ENCODE results near the gene ARRDC3.
"Not testable (repeated sequence)": the region's sequence is repeated elsewhere in the genome, so short reads cannot be mapped to it uniquely, and the experiment has no call there.

The ARRDC3 gene, protein sequence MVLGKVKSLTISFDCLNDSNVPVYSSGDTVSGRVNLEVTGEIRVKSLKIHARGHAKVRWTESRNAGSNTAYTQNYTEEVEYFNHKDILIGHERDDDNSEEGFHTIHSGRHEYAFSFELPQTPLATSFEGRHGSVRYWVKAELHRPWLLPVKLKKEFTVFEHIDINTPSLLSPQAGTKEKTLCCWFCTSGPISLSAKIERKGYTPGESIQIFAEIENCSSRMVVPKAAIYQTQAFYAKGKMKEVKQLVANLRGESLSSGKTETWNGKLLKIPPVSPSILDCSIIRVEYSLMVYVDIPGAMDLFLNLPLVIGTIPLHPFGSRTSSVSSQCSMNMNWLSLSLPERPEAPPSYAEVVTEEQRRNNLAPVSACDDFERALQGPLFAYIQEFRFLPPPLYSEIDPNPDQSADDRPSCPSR

DNA sequence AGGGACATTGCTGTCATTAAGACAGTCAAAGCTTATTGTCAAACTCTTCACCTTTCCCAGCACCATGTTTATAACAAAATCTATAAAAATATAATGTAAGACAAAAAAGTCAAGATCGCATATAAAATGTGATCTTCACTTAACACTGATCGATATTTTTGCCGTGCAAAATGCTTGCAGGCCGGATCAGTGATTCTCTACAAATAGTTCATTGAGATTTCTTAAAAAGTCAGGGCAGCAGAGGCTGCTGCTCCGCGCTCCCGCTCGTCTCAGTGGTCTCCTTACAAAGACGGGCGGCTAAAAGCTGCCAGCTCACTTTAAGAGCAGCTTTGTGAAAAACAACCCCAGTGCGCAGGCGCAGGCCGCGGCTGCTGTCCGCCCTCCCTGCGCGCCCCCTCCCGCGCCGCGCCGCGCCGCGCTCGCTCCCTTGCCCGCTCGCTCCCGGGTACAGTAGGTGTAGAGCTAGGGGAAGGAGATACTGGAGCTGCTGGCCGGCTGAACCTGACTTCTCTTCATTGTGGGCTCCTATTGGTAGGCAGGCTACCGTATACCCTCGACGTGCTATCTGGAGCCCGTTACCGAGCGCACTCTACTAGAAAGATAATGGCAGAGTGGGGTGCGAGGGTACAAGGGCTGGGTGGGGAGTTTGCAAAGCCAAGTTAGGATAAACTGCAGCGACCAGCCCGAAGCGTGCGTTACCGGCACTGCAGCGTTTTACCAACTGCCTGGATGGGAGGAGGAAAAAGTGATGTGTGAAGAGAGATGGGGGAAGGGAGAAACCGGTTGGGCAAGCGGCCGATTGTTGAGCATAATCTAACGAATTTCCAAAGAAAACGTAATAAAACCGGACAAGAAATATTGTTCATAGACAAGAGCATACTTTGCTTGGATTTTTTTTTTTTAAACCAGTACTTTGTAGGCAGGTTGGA is at the start of gene ARRDC3:
TSS of gene ARRDC3 (minus strand) at position 291 of the 929 bp plus-strand sequence. CDS start at position 66, 225 bp downstream.
- DNase-seq (ENCODE audit: low read depth in 2 of 2), result peak; percentile 94

DNA sequence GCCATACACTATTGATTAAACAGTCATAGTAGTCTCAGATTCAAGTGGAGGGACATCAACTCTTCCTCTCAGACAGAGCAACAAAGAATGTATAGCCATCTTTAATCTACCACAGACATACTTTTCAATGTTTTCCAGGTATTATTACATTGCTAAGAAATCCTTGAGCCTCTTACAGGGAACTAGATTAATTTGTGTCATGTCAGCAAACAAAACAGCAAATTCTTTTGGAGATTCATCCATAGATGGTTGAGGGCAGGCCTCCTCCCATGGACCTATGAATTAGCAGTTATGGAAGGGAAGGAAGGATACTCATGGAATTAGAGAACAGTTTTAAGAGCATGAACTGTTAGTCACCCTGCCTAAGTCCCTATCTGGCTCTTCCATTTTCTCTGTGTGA is 47.8 kb upstream of the ARRDC3 start:
- no peak for DNase-seq (ENCODE audit: low read depth in 2 of 2)

DNA sequence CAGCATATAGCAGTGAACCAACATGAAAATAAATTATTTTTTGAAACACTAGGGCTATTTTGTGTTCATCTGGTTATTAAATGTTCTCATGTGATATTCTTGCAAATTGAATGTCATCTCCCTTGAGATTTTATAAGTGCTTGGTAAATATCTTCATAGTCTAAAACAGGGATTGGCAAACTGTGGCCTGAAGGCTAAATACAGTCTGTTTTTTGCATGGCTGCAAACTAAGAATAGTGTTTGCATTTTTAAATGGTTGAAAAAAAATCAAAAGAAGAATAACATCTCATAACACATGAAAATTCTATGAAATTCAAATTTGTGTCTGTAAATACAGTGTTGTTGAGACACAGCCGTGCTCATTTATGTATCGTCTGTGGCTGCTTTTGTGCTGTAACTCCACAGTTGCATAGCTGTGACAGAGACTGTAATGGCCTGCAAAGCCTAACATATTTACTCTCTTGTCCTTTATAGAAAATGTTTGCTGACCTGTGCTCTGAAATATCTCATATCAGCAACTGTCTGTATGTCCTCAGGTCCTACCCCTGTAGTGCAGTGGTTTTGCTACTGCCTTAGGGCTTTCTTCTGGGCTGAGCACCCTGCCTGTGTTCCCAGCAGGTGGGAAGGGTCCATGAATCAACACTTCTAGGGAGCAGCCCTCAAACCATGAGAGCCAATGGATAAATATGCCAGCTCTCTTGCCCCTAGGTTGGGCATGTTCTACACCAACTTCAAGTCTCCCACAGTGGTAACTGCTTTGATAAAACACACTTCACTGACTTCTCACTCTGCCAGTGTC is 41.7 kb upstream of the ARRDC3 start:
- DNase-seq (ENCODE audit: low read depth in 2 of 2), result no peak

DNA sequence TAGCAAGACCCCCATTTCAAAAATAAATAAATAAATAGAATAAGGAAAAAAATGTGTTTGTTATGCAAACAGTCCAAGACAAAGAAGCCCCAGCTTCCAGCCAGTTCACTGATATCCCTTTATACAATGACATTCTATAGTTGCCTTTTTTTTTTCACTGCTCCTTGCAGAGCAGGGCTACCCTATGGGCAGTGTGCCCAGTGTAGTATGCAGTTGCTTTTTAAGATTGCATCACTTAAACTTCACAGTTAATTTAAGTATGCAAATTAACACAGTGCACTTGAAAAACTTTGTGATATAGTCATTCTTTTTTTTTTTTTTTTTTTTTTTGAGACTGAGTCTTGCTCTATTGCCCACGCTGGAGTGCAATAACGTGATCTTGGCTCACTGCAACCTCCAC is 40.8 kb upstream of the ARRDC3 start:
- DNase-seq (ENCODE audit: low read depth in 2 of 2), result no peak

DNA sequence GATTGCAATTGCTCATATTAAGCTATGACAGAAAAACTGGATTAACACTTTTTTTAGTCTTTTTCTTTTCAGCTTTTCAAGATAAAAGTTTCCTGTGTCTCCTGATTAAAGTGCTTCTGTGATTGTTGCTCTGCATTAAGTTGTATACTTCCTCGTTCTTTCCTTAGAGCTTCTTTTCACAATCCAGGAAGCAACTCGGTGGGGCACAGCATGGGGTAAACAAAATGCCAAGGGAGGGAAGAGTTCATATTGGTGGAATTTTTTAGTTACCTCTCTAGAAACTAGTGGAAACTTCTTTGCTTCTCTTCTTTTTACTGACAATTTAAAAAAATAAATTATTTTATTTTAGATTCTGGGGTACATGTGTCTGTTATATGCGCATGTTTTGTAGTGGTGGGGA is 37.8 kb upstream of the ARRDC3 start:
- DNase-seq (ENCODE audit: low read depth in 2 of 2), result no peak

DNA sequence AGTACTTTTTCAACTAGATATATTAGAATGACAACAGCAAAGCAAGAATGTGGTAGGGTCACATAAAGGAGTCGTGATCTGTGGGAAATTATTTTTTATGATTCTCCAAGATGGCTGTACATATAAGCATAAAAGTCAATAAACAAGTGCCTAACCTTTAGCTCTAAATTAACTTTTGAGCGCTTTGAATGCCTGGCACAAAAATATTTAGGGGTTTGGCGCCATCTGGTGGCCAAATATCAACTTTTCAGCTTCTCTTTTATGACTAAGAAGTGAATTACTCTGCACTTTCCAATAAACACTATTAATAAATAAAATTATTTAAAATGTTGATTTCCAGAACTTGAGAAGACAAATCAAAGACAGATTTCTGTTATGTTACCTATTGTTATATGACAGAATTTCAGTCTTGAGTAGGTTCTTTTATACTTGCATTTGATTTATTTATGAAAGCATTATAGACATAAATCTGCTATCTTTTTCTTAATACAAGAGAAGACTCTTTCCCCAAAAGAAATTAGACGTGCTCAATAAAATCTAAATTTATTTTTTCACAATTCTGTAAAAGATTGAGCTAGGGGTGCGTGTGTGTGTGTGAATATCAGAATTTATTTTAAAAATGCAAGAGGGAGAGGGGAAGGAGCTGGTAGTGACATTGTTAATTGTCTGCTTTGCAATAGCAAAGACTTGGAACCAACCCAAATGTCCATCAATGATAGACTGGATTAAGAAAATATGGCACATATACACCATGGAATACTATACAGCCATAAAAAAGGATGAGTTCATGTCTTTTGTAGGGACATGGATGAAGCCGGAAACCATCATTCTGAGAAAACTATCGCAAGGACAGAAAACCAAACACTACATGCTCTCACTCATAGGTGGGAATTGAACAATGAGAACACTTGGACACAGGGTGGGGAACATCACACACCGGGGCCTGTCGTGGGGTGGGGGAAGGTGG is 36.7 kb upstream of the ARRDC3 start:
- peak; percentile 51 to 72 for DNase-seq (ENCODE audit: low read depth in 2 of 2)

DNA sequence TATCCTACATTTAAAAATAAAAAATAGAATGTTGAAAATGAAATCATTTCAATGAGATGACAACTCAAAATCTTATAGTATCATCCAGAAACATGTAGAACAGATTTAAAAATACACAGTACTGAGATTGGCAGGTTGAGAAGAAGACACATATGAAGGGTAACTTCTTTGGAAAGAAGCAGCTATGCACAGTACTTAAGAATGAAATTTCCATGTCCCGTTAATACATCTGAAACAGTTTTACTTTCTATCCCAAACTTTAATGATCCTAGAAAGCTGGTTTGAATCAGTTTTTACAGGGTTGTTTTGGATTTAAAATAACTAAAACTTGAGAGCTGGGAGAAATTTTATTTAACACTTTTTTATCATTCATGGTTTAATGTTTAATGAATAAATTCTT is 36.0 kb upstream of the ARRDC3 start:
- no peak for DNase-seq (ENCODE audit: low read depth in 2 of 2)

DNA sequence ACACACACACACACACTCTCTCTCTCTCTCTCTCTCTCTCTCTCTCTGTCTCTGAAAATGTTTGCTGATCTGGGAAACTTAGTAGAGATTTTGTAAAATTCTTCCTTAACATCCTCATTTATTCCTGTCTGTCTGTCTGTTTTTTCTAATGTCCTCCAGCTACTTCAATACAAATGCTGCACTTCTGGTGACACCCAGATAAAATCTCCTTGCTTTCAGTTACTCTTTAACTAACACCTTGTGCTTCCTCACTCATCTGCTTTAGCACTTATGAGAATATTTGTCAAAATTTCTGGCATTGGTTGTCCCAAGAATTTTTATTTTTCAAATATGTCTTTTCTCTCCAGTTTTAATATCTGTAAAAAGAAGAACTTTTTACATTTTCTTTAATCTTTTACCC is 35.0 kb upstream of the ARRDC3 start:
- DNase-seq (ENCODE audit: low read depth in 2 of 2), result no peak

DNA sequence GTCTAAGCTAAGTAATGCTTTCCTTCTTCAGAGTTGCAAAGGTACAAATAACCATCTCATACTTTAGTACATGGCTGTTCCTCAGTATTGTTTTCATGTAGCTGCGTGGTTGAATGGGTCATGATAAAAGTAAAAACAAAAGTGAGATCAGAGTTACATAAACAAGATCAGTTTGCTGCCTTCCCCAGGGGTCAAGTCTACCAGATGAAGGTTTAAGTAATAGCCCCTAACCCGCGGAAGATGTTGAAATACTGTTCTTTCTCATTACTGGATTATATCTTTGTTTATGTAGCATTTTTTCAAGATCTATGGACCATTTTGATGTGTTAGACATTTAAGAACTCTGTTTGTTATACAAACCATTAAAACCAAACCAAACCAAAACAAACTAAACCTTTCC is 34.1 kb upstream of the ARRDC3 start:
- DNase-seq (ENCODE audit: low read depth in 2 of 2), result no peak

DNA sequence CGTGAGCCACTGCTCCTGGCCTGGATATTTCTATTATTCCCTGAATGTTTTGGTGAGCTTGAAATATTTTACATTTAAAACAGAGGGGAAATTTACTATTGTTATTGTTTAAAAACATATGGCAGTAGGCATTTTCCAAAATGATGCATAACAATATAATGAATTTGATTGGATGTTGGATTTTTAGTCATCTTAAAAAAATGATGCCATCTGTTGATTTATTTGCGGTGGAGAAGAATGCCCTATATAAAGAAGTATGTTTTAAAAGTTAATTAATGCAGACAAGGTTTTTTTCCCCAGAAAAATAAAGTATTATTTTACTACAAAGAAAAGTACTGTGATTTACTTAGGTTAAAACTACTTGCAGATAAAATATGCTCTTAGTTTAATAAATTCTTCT is 33.4 kb upstream of the ARRDC3 start:
- no peak for DNase-seq (ENCODE audit: low read depth in 2 of 2)

DNA sequence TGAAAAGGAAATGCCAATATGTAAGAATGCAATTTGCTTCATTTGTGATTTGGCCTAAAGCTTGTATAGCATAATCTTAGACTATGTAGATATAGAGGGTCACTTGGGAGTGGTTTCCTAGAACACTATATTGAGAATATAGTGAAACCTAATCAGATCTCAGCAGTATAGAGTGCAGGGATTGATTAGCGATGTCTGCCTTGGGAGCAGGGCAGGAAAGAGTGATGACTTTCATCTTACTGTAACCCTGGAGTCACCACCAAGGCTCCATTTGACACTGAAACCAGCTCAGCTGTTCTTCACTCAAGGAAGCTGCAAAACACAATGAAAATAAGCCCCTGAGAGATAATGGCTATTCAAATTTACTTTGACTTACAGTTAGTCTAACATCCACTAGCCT is 26.2 kb upstream of the ARRDC3 start:
- DNase-seq (ENCODE audit: low read depth in 2 of 2), result no peak

DNA sequence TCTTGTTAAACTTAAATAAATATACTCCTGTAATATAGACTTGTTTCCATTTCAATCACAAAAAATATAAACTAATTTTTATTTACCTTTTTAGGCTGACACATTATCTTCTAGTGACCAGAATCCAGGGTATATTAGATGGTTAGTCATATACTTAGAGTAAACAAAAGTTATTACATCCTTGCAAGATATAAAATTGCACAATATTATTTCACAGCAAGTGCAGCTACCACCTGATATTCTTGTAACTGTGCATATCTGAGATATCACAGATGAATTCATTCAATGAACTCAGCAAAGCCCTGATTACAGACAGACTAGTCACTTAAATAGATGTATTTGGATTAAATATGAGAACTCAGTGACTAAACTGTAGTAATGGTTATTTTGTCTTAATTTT is 25.6 kb upstream of the ARRDC3 start:
- no peak for DNase-seq (ENCODE audit: low read depth in 2 of 2)

DNA sequence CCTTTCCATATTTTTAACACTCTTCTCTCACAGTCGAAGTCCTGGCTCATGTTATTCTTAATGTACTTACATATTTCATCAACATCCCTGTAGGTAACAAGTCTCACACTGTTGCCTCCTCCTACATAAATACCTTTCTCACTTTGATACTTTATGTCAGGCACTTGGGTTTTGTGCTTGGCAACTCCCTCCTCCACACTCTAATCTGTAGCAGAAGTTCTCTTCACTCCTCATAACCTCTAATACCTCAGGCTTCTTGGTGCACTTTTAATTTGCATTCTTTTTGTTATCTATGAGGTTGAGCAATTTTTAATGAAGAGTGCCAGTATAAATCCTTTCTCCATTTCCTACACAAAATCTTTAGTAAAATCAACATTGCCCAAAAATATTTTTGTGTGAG is 24.1 kb upstream of the ARRDC3 start:
- DNase-seq (ENCODE audit: low read depth in 2 of 2), result no peak

DNA sequence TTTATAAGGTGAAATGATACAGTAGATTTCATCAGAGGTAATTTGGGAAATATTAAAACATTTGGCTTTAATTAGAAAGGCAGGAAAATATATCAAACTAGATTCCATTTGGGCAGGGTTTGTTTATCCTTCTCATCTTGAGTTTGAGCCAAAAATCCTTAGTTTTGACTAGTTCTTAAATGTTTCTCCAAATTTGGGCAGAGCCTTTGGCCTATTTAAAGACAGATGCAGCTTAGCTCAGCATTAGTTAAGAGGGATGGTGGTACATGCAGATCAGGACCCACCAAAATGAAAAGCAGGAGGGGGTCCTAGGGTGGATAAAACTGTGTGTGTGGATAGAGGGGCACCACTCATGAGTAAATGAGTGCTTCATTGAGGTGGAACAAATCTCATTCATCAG is 20.3 kb upstream of the ARRDC3 start:
- no peak for DNase-seq (ENCODE audit: low read depth in 2 of 2)

DNA sequence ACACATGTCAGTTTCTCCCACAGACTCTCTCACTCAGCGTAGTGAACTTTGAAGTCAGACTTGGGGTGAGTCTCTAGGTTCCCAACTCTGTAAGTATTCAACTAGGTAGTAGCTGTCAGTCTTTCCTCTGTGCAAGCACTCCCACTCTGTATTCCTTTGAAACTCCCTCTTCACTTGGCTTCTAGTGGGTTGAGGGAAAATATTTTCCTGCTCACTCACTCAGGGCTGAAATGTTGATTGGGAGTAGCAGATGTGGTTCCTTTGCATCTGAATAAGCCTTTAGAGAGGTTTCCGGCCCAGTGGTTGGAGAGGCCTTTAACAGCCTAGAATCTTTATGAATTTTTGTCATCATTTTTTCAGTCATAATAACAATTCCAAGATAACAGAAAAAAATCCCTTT is 18.1 kb upstream of the ARRDC3 start:
- DNase-seq (ENCODE audit: low read depth in 2 of 2), result no peak

DNA sequence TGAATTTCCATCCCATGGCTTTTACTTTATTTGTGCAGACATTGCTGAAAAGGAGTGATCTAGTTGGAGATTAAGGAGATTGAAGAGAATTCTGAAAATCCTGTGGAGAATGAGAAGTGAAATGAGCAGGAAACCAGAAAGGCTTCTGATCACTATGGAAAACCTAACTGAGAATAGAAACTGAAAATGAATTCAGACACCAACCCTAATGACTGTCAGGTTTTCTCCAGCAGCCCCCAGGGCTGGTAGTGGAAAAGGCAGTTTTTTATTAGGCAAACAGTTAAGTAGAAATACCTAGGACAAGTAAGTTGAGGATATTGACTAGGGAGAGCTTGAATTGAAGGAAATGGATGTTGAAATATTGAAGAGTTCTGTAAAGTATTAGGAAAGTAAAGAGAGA is 14.7 kb upstream of the ARRDC3 start:
- no peak for DNase-seq (ENCODE audit: low read depth in 2 of 2)

DNA sequence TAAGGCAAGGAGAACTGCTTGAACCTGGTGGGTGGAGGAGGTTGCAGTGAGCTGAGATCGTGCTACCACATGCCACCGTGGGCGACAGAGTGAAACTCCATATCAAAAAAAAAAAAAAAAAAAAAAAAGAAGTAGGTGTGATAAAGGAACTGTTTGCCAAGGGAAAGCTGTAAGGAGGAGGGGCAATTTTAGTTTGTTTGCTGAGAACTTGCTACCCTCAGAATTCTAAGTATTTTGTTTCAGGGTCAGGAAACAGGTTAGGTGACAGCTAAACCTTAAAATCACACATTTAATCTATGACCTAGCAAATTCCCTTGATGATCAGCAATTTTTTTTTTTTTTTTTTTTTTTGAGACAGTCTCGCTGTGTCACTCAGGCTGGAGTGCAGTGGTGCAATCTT is 7.2 kb upstream of the ARRDC3 start:
- no peak for DNase-seq (ENCODE audit: low read depth in 2 of 2)

DNA sequence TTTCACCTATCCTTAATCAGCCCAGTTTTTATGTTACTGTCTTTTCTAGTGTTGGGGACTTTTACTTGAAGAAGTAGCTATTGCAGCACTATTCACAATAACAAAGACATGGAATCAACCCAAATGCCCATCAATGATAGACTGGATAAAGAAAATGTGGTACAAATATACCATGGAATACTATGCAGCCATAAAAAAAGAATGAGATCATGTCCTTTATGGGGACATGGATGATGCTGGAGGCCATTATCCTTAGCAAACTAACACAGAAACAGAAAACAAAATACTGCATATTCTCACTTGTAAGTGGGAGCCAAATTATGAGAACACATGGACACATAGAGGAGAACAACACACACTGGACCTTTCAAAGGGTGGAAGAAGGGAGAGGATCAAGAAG is 6.4 kb upstream of the ARRDC3 start:
- not testable (repeated sequence) for DNase-seq (ENCODE audit: low read depth in 2 of 2)

DNA sequence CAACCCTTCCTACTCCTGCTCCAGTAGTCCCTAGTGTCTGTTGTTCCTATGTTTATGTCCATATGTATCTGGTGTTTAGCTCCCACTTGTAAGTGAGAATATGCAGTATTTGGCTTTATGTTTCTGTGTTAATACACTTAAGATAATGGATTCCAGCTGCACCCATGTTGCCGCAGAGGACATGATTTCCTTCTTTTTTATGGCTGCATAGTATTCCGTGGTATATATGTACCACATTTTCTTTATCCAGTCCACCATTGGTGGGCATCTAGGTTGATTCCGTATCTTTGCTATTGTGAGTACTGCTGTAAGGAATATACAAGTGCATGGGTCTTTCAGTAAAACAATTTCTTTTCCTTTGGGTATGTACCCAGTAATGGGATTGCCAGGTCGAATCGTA is 5.2 kb upstream of the ARRDC3 start:
- DNase-seq (ENCODE audit: low read depth in 2 of 2), result no peak

DNA sequence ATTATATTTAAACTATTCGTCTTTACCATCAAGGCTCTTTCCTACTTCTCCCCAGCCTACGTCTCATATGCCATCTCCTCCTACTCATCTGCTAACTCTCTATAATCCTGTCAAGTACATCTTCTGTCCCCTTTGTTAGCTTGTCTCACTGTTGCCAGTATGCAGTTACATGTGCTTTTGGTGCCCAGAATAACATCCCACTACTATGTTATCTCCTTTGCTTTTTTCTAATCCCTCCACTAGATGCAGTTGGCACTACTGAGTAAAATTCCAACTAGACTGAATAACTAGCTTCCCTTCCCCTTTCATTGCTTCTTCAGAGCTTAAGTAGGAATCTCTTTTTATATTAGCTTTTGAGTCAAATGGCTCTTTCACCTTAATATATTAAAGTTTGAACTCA is 3.0 kb upstream of the ARRDC3 start:
- DNase-seq (ENCODE audit: low read depth in 2 of 2), result no peak

DNA sequence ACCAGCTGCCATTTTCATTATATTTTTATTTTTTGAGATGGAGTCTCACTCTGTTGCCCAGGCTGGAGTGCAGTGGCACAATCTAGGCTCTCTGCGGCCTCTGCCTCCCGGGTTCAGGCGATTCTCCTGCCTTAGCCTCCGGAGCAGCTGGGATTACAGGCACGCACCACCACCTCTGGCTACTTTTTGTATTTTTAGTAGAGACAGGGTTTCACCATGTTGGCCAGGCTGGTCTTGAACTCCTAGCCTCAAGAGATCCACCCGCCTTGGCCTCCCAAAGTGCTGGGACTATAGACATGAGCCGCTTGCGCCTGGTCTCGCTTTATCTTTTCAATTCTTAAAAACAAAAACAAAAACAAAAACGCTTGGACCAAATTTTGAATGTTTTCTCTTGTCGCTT is 2.5 kb upstream of the ARRDC3 start:
- DNase-seq (ENCODE audit: low read depth in 2 of 2), result not testable (repeated sequence)

Measured in stimulated activated CD4-positive, alpha-beta T cell treated with anti-CD3 and anti-CD28 coated beads, Interleukin-1b, Interleukin-23, amount 100 ng/mL, for 4 hours (primary cell).